HEK293 (cell line): Measurements from ENCODE around the gene SOAT2.
A peak's percentile ranks its signal among the peaks of the same experiment; 100 is the strongest.

Experiments used
- CTCF ChIA-PET: fragments of 350-600 bp; formaldehyde crosslinking; extraction: SDS; loops from one replicate; lab custom pipeline; 2021; ENCODE audit warnings: antibody characterized with exemption; lab: Yijun Ruan, JAX
- POLR2A ChIA-PET: fragments of 300-600 bp; formaldehyde crosslinking; extraction: SDS; loops from one replicate; lab custom pipeline; 2020; ENCODE audit warnings: antibody characterized with exemption, inconsistent platforms; lab: Yijun Ruan, JAX
- H3K27ac ChIP-seq: fragments of 200-500 bp; sonication (Bioruptor generic); 2 replicates; pipeline ENCODE4 v1.5.1; 2014; ENCODE audit warnings: low read depth, low read length, control low read depth, inconsistent platforms; ENCODE audit errors: extremely low read depth
- H3K36me3 ChIP-seq, 2 experiments: fragments of 200-500 bp in 1 of 2; sonication (Bioruptor generic) in 1 of 2; 1 replicate in 1 of 2; 2 replicates in 1 of 2; pipeline ENCODE4 v1.5.1; 2014 to 2017; ENCODE audit warnings: inconsistent platforms in 2 of 2, low read length in 2 of 2; ENCODE audit not compliant: control insufficient read depth in 2 of 2, insufficient read depth in 1 of 2
- H3K4me1 ChIP-seq: fragments of 200-500 bp; sonication (Bioruptor generic); 2 replicates; pipeline ENCODE4 v1.5.1; 2014; ENCODE audit warnings: mild to moderate bottlenecking, low read length, inconsistent platforms; ENCODE audit not compliant: control insufficient read depth, insufficient read depth
- H3K4me3 ChIP-seq: 2 replicates; pipeline ENCODE4 v1.5.1; 2011; ENCODE audit warnings: low read depth, mild to moderate bottlenecking, control low read depth, low read length, moderate library complexity
- H3K9me3 ChIP-seq: fragments of 200-500 bp; sonication (Bioruptor generic); 2 replicates; pipeline ENCODE4 v1.5.1; 2014; ENCODE audit warnings: low read depth, low read length, inconsistent platforms; ENCODE audit not compliant: control insufficient read depth, insufficient read depth
- ATF2 ChIP-seq: fragments of 450-650 bp; formaldehyde crosslinking; IDR thresholded peaks from 2 replicates; pipeline ENCODE4 v1.5.1; 2016; ENCODE audit warnings: missing biosample characterization, missing genetic modification characterization, low read depth
- BCL11B ChIP-seq: fragments of 450-650 bp; formaldehyde crosslinking; IDR thresholded peaks from 2 replicates; pipeline ENCODE4 v1.5.1; 2016; ENCODE audit warnings: low read depth, missing biosample characterization, missing genetic modification characterization
- GLI2 ChIP-seq: fragments of 450-650 bp; formaldehyde crosslinking; IDR thresholded peaks from 2 replicates; pipeline ENCODE4; 2017; ENCODE audit warnings: missing biosample characterization, missing genetic modification characterization, low read depth, borderline replicate concordance
- KLF17 ChIP-seq: fragments of 450-650 bp; formaldehyde crosslinking; IDR thresholded peaks from 2 replicates; pipeline ENCODE4 v1.5.1; 2016; ENCODE audit warnings: missing biosample characterization, missing genetic modification characterization
- TRIM28 ChIP-seq: IDR thresholded peaks from 2 replicates; pipeline ENCODE4 v1.6.1; 2011; ENCODE audit warnings: low read length, control low read depth, borderline replicate concordance
- ZBTB6 ChIP-seq: fragments of 450-650 bp; formaldehyde crosslinking; IDR thresholded peaks from 2 replicates; pipeline ENCODE4 v1.5.1; 2017; ENCODE audit warnings: missing biosample characterization, missing genetic modification characterization
- ZNF184 ChIP-seq: fragments of 450-650 bp; IDR thresholded peaks from 2 replicates; pipeline ENCODE4 v1.5.1; 2018; ENCODE audit warnings: missing biosample characterization, mild to moderate bottlenecking, missing genetic modification characterization
- ZNF211 ChIP-seq: fragments of 450-650 bp; formaldehyde crosslinking; IDR thresholded peaks from 2 replicates; pipeline ENCODE4 v1.5.1; 2016; ENCODE audit warnings: low read depth, missing biosample characterization, missing genetic modification characterization
- ZNF239 ChIP-seq: fragments of 450-650 bp; formaldehyde crosslinking; IDR thresholded peaks from 2 replicates; pipeline ENCODE4 v1.5.1; 2016; ENCODE audit warnings: missing biosample characterization, missing genetic modification characterization
- ZNF335 ChIP-seq: fragments of 450-650 bp; formaldehyde crosslinking; conservative IDR thresholded peaks from 2 replicates; pipeline ENCODE4 v1.5.1; 2016; ENCODE audit warnings: missing biosample characterization, missing genetic modification characterization
- ZNF341 ChIP-seq: fragments of 450-650 bp; formaldehyde crosslinking; IDR thresholded peaks from 2 replicates; pipeline ENCODE4; 2016; ENCODE audit warnings: low read depth, missing biosample characterization, missing genetic modification characterization
- ZNF544 ChIP-seq: fragments of 450-650 bp; formaldehyde crosslinking; IDR thresholded peaks from 2 replicates; pipeline ENCODE4 v1.5.0; 2017; ENCODE audit warnings: missing biosample characterization, missing genetic modification characterization
- ZNF548 ChIP-seq: fragments of 450-650 bp; formaldehyde crosslinking; IDR thresholded peaks from 2 replicates; pipeline ENCODE4 v1.5.1; 2016; ENCODE audit warnings: missing biosample characterization, missing genetic modification characterization
- ZNF561 ChIP-seq: fragments of 450-650 bp; IDR thresholded peaks from 2 replicates; pipeline ENCODE4 v1.5.1; 2018; ENCODE audit warnings: missing biosample characterization, missing genetic modification characterization, borderline replicate concordance
- ZSCAN18 ChIP-seq: fragments of 450-650 bp; formaldehyde crosslinking; IDR thresholded peaks from 2 replicates; pipeline ENCODE4 v1.5.1; 2016; ENCODE audit warnings: missing biosample characterization, missing genetic modification characterization

SOAT2 gene

GRCh38 chr12:53086361-53086760, 16.9 kb upstream of the SOAT2 start:
- H3K27ac ChIP-seq = no peak overlapping the region
- no peaks in the 10 kb centered on the region for H3K9me3 ChIP-seq
- TF ChIP-seq TRIM28 = no peak
- no peaks in the 10 kb centered on the region for H3K4me1 ChIP-seq
- ChIA-PET CTCF (interaction anchor here (0.8 to 3.6 kb wide), 5 partner anchors 13 to 40 kb away, joined by 3 to 18 read pairs (median 4); no protein-coding TSS in a partner anchor), POLR2A (interaction anchor here (0.6 kb wide), 1 partner anchor 8 kb away, joined by 5 read pairs; no protein-coding TSS in a partner anchor)
- H3K4me3 ChIP-seq = no peak overlapping the region
- no peaks in the 10 kb centered on the region for H3K36me3 ChIP-seq

GRCh38 chr12:53090105-53090504, 13.2 kb upstream of the SOAT2 start:
- Histone ChIP-seq H3K27ac (no peak overlapping the region), H3K36me3 (no peaks in the 10 kb centered on the region), H3K9me3 (no peaks in the 10 kb centered on the region), H3K4me1 (no peaks in the 10 kb centered on the region), H3K4me3 (no peak overlapping the region)
- CTCF ChIA-PET = interaction anchor here (0.6 to 1.3 kb wide), 2 partner anchors 9 to 772 kb away, joined by 3 to 9 read pairs; no protein-coding TSS in a partner anchor
- TF ChIP-seq ZNF548 = peak; percentile 97
- TF ChIP-seq ZNF184 (tag by site-specific recombination) = no peak
- POLR2A ChIA-PET = interaction anchor here (1.6 kb wide), 1 partner anchor 11 kb away, joined by 6 read pairs; the partner anchor contains the start of gene SPRYD3

GRCh38 chr12:53090554-53090953, 12.7 kb upstream of the SOAT2 start:
- no peak overlapping the region for H3K4me3 ChIP-seq
- CTCF ChIA-PET = interaction anchor here (0.6 to 1.3 kb wide), 3 partner anchors 9 to 773 kb away, joined by 3 to 9 read pairs (median 8); no protein-coding TSS in a partner anchor

GRCh38 chr12:53091756-53092155, 11.5 kb upstream of the SOAT2 start:
- no peak overlapping the region for H3K4me3 ChIP-seq
- CTCF ChIA-PET = no interaction called here
- TF ChIP-seq ZNF239 (tag by site-specific recombination) (no peak), ZBTB6 (tag by site-specific recombination) (peak; percentile 85)
- H3K9me3 ChIP-seq = no peaks in the 10 kb centered on the region
- no peaks in the 10 kb centered on the region for H3K36me3 ChIP-seq
- H3K4me1 ChIP-seq = no peaks in the 10 kb centered on the region; the same call in 1 of the 2 replicates
- POLR2A ChIA-PET = interaction anchor here (0.6 to 0.9 kb wide), 2 partner anchors 13 to 89 kb away, joined by 3 to 4 read pairs; partner anchors contain the start of genes SPRYD3 and ZNF740
- H3K27ac ChIP-seq = no peak overlapping the region

More at GRCh38 chr12:53090554-53090953, 12.7 kb upstream of the SOAT2 start:
- TF ChIP-seq BCL11B (tag by site-specific recombination) = no peak
- H3K36me3 ChIP-seq = no peaks in the 10 kb centered on the region
- no peak overlapping the region for H3K27ac ChIP-seq
- no peaks in the 10 kb centered on the region for H3K9me3 ChIP-seq
- POLR2A ChIA-PET = interaction anchor here (1.6 kb wide), 1 partner anchor 12 kb away, joined by 6 read pairs; the partner anchor contains the start of gene SPRYD3
- H3K4me1 ChIP-seq = no peaks in the 10 kb centered on the region

- H3K4me3 ChIP-seq = no peak overlapping the region
- no peak overlapping the region for H3K27ac ChIP-seq
- no peaks in the 10 kb centered on the region for H3K36me3 ChIP-seq
- H3K9me3 ChIP-seq = no peaks in the 10 kb centered on the region
- POLR2A ChIA-PET = interaction anchor here (0.6 to 3.4 kb wide), 4 partner anchors 15 to 414 kb away, joined by 3 to 18 read pairs (median 8); partner anchors contain the start of gene SPRYD3
- peaks cover 3% of the 10 kb centered on the region; the same call in 1 of the 2 replicates for H3K4me1 ChIP-seq
- no peak for TF ChIP-seq ZNF211 (tag by site-specific recombination)
- TF ChIP-seq ZNF341 (tag by site-specific recombination) = no peak
- no peak for TF ChIP-seq ZNF335 (tag by site-specific recombination)
- no peak for TF ChIP-seq ZNF184 (tag by site-specific recombination)
- TF ChIP-seq KLF17 (tag by site-specific recombination) = no peak
- no peak for TF ChIP-seq ZSCAN18 (tag by site-specific recombination)
- no peak for TF ChIP-seq GLI2
- no peak for TF ChIP-seq ATF2 (tag by site-specific recombination)
- no peak for TF ChIP-seq ZNF544
- TF ChIP-seq ZNF561 (tag by site-specific recombination) = no peak
- CTCF ChIA-PET = interaction anchor here (0.6 to 3.8 kb wide), 8 partner anchors 8 to 1200 kb away, joined by 3 to 27 read pairs (median 3); no protein-coding TSS in a partner anchor
These were observed 9.4 kb upstream of the SOAT2 start for GRCh38 chr12:53093777-53094393.
